Measurements from ENCODE around the gene CHST8.

The CHST8 gene

DNA sequence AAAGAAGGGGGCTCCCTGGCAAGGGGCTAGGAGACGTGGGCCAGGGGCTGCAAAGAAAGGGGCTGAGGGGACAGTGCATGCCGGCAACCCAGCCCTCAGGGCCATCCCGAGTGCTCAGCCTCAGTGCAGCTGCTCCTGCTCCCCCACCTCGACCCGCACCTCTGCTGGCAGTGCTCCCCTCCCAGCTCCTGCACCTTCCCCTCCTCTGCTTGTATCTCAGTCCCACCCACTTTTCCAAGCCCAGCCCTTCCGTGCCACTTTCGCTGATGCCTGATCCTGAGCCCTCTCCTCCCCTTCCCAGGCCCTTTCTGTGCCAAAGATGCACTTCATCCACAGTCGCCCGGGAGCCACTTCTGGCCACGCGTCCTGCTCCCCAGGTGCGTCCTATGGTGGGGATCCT is 105.0 kb downstream of the CHST8 start:
- POLR2A ChIA-PET (ENCODE audit: low non-redundant PET) = interaction anchor here (0.6 kb wide), 1 partner anchor 306 kb away, joined by 3 read pairs; no protein-coding TSS in a partner anchor
- no peak overlapping the region for H3K27ac ChIP-seq
- CTCF ChIA-PET = no interaction called here
- no peak for TF ChIP-seq CTCF (conservative IDR thresholded peaks at IDR 0.05; ENCODE audit: low read depth)
- no peak for DNase-seq (ENCODE audit: low spot score)

DNA sequence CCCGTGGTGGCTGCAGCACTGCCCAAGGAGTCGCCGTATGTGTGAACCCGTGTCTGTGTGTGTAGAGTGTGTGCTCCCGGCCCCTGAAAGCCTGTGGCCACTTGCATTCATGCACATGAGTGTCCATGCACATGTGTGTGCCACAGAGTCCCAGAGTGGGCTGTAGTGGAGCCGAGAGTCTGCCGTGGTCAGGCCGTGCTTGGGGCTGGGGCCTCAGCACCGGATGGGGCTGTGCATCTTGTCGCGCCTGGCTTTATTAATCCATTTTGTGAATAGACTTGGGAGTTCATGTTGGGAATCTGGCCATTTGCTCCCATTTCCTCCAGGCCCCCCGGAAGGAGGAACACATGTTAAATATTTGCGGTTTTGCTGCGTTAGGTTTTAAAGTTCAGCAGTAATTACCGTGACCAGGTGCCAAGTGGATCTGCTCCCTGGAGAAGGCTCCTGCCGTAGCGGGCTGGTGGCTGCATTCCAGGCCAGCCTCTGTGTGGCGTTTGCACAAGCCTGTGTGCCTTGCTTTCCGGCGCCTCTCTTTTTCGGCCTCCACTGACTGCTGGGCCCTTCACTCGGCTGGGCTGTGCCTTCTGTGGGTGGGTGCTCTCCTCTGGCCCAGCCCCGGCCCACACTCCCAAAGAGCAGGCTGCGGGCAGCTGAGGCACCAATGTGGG is 105.7 kb downstream of the CHST8 start:
- H3K27ac ChIP-seq = no peak overlapping the region
- CTCF ChIA-PET = interaction anchor here (0.6 kb wide), 1 partner anchor 14 kb away, joined by 8 read pairs; no protein-coding TSS in a partner anchor
- DNase-seq (ENCODE audit: low spot score) = no peak
- POLR2A ChIA-PET (ENCODE audit: low non-redundant PET) = interaction anchor here (0.5 kb wide), 1 partner anchor 23 kb away, joined by 3 read pairs; no protein-coding TSS in a partner anchor
- no peak for TF ChIP-seq CTCF (conservative IDR thresholded peaks at IDR 0.05; ENCODE audit: low read depth)

GRCh38 chr19:33728141-33728540 is 106.4 kb downstream of the CHST8 start:
- POLR2A ChIA-PET (ENCODE audit: low non-redundant PET) = interaction anchor here (0.5 kb wide), 1 partner anchor 23 kb away, joined by 3 read pairs; no protein-coding TSS in a partner anchor
- no peak for TF ChIP-seq CTCF (conservative IDR thresholded peaks at IDR 0.05; ENCODE audit: low read depth)
- CTCF ChIA-PET = interaction anchor here (0.6 kb wide), 1 partner anchor 15 kb away, joined by 8 read pairs; no protein-coding TSS in a partner anchor

DNA sequence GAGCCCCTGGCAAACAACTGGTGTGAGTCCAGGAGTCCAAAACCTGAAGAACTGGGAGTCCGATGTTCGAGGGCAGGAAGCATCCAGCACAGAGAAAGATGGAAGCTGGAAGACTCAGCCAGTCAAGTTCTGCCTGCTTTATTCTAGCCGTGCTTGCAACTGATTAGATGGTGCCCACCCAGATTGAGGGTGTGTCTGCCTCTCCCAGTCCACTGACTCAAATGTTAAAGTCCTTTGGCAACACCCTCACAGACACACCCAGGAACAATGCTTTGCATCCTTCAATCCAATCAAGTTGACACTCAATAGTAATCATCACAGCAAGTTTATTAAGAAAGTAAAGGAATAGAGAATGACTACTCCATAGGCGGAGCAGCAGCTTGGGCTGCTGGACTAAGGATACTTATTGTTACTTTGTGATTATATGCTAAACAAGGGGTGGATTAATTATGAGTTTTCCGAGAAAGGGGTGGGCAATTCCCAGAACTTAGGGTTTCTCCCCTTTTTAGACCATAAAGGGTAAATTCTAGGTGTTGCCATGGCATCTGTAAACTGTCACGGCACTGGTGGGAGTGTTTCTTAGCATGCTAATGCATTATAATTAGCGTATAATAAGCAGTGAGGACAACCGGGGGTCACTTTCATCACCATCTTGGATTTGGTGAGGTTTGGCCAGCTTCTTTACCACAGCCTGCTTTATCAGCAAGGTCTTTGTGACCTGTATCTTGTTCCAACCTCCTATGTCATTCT is 109.3 kb downstream of the CHST8 start:
- H3K27ac ChIP-seq = no peak overlapping the region
- ChIA-PET CTCF (no interaction called here), POLR2A (ENCODE audit: low non-redundant PET) (no interaction called here)
- DNase-seq (ENCODE audit: low spot score) = no peak
- no peak for TF ChIP-seq CTCF (conservative IDR thresholded peaks at IDR 0.05; ENCODE audit: low read depth)

More at GRCh38 chr19:33728141-33728540, 106.4 kb downstream of the CHST8 start:
- no peak for DNase-seq (ENCODE audit: low spot score)
- H3K27ac ChIP-seq = no peak overlapping the region

- POLR2A ChIA-PET (ENCODE audit: low non-redundant PET) = no interaction called here
- no peak for TF ChIP-seq CTCF (conservative IDR thresholded peaks at IDR 0.05; ENCODE audit: low read depth)
- CTCF ChIA-PET = no interaction called here
- DNase-seq (ENCODE audit: low spot score) = no peak
- no peak overlapping the region for H3K27ac ChIP-seq
These were observed 110.1 kb downstream of the CHST8 start for GRCh38 chr19:33731881-33732280.

GRCh38 chr19:33734913-33735312 is 113.2 kb downstream of the CHST8 start:
- H3K27ac ChIP-seq = no peak overlapping the region
- TF ChIP-seq CTCF (conservative IDR thresholded peaks at IDR 0.05; ENCODE audit: low read depth) = no peak
- POLR2A ChIA-PET (ENCODE audit: low non-redundant PET) = no interaction called here
- CTCF ChIA-PET = no interaction called here
- no peak for DNase-seq (ENCODE audit: low spot score)

Data from RWPE1 (cell line).